ENCODE results near the gene OSBPL8. TPM values are rescaled to one million over a fixed set of nuclear protein-coding genes. Genes with fewer than 3 reads are reported as not detected.
A peak's percentile ranks its signal among the peaks of the same experiment; 100 is the strongest.

Gene OSBPL8
- total and polyA plus RNA-seq, 2 experiments from 2014 or later, result 78.0 to 124 TPM

DNA sequence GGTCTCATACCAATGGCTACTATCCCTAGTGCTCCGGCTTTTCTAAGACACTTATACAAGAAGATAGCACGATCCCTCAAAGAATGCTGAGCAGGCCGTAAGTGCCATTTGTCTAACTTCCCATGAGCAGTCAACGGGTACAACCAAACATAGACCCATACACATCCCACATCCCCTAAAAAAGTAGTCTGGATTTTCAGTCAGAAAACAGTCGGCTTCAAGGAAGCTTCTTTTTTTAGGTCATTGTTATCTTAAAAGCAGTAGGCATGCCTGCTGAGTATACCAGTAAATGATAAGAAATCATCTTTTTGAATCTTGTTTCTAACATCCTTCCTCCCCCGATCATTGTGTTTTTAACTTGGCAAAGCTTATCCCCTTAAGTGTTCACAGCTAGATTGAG, 19.8 kb downstream of the OSBPL8 start:
- H3K36me3 ChIP-seq (ENCODE audit: insufficient read depth), result no peaks in the 10 kb centered on the region
- Mint-ChIP-seq H3K9me3 (peaks cover 3% of the 10 kb centered on the region; the same call in 1 of the 3 replicates), H3K36me3 (ENCODE audit: low read depth) (peaks cover 10% of the 10 kb centered on the region), H3K4me3 (no peak overlapping the region), H3K27ac (0 out of 2 replicates have a peak overlapping the region, but pooled peaks have one; percentile 15), H3K4me1 (peaks cover 33% of the 10 kb centered on the region), H3K27me3 (ENCODE audit: insufficient read depth, low read depth, poor library complexity) (no peaks in the 10 kb centered on the region)
- no peak for DNase-seq (ENCODE audit: low spot score)
- H3K4me3 ChIP-seq, result no peak overlapping the region
- H3K27ac ChIP-seq (ENCODE audit: low read depth), result 0 out of 2 replicates have a peak overlapping the region, but pooled peaks have one; percentile 20
- TF ChIP-seq, protein P1, sequence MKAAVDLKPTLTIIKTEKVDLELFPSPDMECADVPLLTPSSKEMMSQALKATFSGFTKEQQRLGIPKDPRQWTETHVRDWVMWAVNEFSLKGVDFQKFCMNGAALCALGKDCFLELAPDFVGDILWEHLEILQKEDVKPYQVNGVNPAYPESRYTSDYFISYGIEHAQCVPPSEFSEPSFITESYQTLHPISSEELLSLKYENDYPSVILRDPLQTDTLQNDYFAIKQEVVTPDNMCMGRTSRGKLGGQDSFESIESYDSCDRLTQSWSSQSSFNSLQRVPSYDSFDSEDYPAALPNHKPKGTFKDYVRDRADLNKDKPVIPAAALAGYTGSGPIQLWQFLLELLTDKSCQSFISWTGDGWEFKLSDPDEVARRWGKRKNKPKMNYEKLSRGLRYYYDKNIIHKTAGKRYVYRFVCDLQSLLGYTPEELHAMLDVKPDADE (IDR thresholded peaks at IDR 0.05), result no peak
- TF ChIP-seq, protein P2, sequence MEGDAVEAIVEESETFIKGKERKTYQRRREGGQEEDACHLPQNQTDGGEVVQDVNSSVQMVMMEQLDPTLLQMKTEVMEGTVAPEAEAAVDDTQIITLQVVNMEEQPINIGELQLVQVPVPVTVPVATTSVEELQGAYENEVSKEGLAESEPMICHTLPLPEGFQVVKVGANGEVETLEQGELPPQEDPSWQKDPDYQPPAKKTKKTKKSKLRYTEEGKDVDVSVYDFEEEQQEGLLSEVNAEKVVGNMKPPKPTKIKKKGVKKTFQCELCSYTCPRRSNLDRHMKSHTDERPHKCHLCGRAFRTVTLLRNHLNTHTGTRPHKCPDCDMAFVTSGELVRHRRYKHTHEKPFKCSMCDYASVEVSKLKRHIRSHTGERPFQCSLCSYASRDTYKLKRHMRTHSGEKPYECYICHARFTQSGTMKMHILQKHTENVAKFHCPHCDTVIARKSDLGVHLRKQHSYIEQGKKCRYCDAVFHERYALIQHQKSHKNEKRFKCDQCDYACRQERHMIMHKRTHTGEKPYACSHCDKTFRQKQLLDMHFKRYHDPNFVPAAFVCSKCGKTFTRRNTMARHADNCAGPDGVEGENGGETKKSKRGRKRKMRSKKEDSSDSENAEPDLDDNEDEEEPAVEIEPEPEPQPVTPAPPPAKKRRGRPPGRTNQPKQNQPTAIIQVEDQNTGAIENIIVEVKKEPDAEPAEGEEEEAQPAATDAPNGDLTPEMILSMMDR (conservative IDR thresholded peaks at IDR 0.05; ENCODE audit: low read depth in 2 of 2), result no peak
- TF ChIP-seq NANOG (IDR thresholded peaks at IDR 0.05; ENCODE audit: borderline replicate concordance), result no peak
- no peak for TF ChIP-seq JUNB (IDR thresholded peaks at IDR 0.05; ENCODE audit: unreplicated experiment)
- no peak for TF ChIP-seq ZNF331 (CRISPR knock-in tag; IDR thresholded peaks at IDR 0.05; ENCODE audit: low read depth)
- TF ChIP-seq CREB1 (CRISPR knock-in tag; IDR thresholded peaks at IDR 0.05; ENCODE audit: low read depth), result no peak
- TF ChIP-seq EZH2phosphoT487 (IDR thresholded peaks at IDR 0.05; ENCODE audit: unreplicated experiment), result no peak
- TF ChIP-seq EZH2 (IDR thresholded peaks at IDR 0.05; ENCODE audit: low read depth, unreplicated experiment), result no peak
- TF ChIP-seq, protein P3, sequence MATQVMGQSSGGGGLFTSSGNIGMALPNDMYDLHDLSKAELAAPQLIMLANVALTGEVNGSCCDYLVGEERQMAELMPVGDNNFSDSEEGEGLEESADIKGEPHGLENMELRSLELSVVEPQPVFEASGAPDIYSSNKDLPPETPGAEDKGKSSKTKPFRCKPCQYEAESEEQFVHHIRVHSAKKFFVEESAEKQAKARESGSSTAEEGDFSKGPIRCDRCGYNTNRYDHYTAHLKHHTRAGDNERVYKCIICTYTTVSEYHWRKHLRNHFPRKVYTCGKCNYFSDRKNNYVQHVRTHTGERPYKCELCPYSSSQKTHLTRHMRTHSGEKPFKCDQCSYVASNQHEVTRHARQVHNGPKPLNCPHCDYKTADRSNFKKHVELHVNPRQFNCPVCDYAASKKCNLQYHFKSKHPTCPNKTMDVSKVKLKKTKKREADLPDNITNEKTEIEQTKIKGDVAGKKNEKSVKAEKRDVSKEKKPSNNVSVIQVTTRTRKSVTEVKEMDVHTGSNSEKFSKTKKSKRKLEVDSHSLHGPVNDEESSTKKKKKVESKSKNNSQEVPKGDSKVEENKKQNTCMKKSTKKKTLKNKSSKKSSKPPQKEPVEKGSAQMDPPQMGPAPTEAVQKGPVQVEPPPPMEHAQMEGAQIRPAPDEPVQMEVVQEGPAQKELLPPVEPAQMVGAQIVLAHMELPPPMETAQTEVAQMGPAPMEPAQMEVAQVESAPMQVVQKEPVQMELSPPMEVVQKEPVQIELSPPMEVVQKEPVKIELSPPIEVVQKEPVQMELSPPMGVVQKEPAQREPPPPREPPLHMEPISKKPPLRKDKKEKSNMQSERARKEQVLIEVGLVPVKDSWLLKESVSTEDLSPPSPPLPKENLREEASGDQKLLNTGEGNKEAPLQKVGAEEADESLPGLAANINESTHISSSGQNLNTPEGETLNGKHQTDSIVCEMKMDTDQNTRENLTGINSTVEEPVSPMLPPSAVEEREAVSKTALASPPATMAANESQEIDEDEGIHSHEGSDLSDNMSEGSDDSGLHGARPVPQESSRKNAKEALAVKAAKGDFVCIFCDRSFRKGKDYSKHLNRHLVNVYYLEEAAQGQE (IDR thresholded peaks at IDR 0.05; ENCODE audit: unreplicated experiment), result no peak
- no peak for TF ChIP-seq POLR2AphosphoS5 (IDR thresholded peaks at IDR 0.05; ENCODE audit: low read depth)
- no peak for TF ChIP-seq ZNF114 (CRISPR knock-in tag; IDR thresholded peaks at IDR 0.05)
- no peak for TF ChIP-seq STAT1 (IDR thresholded peaks at IDR 0.05; ENCODE audit: unreplicated experiment)
- TF ChIP-seq, protein P4, sequence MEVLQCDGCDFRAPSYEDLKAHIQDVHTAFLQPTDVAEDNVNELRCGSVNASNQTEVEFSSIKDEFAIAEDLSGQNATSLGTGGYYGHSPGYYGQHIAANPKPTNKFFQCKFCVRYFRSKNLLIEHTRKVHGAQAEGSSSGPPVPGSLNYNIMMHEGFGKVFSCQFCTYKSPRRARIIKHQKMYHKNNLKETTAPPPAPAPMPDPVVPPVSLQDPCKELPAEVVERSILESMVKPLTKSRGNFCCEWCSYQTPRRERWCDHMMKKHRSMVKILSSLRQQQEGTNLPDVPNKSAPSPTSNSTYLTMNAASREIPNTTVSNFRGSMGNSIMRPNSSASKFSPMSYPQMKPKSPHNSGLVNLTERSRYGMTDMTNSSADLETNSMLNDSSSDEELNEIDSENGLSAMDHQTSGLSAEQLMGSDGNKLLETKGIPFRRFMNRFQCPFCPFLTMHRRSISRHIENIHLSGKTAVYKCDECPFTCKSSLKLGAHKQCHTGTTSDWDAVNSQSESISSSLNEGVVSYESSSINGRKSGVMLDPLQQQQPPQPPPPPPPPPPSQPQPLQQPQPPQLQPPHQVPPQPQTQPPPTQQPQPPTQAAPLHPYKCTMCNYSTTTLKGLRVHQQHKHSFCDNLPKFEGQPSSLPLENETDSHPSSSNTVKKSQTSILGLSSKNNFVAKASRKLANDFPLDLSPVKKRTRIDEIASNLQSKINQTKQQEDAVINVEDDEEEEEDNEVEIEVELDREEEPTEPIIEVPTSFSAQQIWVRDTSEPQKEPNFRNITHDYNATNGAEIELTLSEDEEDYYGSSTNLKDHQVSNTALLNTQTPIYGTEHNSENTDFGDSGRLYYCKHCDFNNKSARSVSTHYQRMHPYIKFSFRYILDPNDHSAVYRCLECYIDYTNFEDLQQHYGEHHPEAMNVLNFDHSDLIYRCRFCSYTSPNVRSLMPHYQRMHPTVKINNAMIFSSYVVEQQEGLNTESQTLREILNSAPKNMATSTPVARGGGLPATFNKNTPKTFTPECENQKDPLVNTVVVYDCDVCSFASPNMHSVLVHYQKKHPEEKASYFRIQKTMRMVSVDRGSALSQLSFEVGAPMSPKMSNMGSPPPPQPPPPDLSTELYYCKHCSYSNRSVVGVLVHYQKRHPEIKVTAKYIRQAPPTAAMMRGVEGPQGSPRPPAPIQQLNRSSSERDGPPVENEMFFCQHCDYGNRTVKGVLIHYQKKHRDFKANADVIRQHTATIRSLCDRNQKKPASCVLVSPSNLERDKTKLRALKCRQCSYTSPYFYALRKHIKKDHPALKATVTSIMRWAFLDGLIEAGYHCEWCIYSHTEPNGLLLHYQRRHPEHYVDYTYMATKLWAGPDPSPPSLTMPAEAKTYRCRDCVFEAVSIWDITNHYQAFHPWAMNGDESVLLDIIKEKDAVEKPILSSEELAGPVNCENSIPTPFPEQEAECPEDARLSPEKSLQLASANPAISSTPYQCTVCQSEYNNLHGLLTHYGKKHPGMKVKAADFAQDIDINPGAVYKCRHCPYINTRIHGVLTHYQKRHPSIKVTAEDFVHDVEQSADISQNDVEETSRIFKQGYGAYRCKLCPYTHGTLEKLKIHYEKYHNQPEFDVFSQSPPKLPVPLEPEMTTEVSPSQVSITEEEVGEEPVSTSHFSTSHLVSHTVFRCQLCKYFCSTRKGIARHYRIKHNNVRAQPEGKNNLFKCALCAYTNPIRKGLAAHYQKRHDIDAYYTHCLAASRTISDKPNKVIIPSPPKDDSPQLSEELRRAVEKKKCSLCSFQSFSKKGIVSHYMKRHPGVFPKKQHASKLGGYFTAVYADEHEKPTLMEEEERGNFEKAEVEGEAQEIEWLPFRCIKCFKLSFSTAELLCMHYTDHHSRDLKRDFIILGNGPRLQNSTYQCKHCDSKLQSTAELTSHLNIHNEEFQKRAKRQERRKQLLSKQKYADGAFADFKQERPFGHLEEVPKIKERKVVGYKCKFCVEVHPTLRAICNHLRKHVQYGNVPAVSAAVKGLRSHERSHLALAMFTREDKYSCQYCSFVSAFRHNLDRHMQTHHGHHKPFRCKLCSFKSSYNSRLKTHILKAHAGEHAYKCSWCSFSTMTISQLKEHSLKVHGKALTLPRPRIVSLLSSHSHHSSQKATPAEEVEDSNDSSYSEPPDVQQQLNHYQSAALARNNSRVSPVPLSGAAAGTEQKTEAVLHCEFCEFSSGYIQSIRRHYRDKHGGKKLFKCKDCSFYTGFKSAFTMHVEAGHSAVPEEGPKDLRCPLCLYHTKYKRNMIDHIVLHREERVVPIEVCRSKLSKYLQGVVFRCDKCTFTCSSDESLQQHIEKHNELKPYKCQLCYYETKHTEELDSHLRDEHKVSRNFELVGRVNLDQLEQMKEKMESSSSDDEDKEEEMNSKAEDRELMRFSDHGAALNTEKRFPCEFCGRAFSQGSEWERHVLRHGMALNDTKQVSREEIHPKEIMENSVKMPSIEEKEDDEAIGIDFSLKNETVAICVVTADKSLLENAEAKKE (CRISPR knock-in tag; IDR thresholded peaks at IDR 0.05), result no peak
- H3K4me1 ChIP-seq (ENCODE audit: insufficient read depth), result peaks cover 31% of the 10 kb centered on the region
- H3K79me2 ChIP-seq (replicated peaks; ENCODE audit: insufficient read depth), result peaks cover 96% of the 10 kb centered on the region
- H3K27me3 ChIP-seq (ENCODE audit: insufficient read depth), result no peaks in the 10 kb centered on the region
- H2AFZ ChIP-seq, result no peak overlapping the region
- no peaks in the 10 kb centered on the region for H3K9me2 ChIP-seq (ENCODE audit: insufficient read depth)
- H3F3A ChIP-seq (replicated peaks; ENCODE audit: low read depth), result no peaks in the 10 kb centered on the region
- no peaks in the 10 kb centered on the region; the same call in 1 of the 2 replicates for H4K20me1 ChIP-seq (replicated peaks; ENCODE audit: insufficient read depth)
- ATAC-seq, result no peak
- no peak overlapping the region for H3K4me2 ChIP-seq

Data from GM23338 (cell line).